ENCODE measurements around the gene GABRG3. TPM values are rescaled to one million over a fixed set of nuclear protein-coding genes. Genes with fewer than 3 reads are reported as not detected.

The GABRG3 gene
- not detected in 2 replicates for total RNA-seq

DNA sequence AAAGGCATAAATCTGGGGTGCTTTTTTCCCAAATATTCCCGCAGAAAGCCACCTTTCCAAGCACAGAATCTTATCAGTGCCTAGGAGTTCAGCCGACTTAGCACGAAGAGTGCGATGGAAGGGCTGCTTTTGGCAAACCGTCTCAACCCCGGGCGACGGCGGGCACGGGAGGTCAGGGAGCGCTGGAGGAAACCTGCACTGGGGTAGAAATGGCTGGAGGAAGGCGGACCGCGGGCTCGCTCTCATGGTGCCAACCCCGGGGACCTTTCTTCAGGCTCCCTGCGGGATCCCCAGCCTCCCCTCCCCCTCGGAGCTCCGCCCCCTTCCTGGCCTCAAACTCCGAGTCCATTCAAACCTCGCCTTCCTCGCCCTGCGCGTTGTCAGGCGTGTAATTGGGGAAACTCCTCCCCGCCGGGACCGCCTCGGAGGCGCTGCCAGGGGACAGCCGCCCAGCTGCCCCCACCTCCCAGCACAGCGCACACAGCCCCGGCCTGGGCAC lies at the start of gene GABRG3:
TSS of gene GABRG3 (plus strand) at position 470 of the 499 bp plus-strand sequence.

Other genes with a start within 250 kb of the GABRG3 start
- gene GABRB3, start 198.1 kb upstream of the GABRG3 start, total RNA-seq = under 0.01 TPM in 1 of 2 replicates, not detected in the other
- not detected in 2 replicates for gene GABRA5, start 104.1 kb upstream of the GABRG3 start, total RNA-seq

Measured in bladder microvascular endothelial cell (primary cell).